AG04449 (cell line): ENCODE data around the gene LINC01488.

Experiments
- CTCF ChIA-PET: fragments of 350-600 bp; formaldehyde crosslinking; extraction: SDS; loops from one replicate; lab custom pipeline; 2021; ENCODE audit warnings: antibody characterized with exemption; lab: Yijun Ruan, JAX
- POLR2A ChIA-PET: fragments of 400-600, 350-600 bp; formaldehyde crosslinking; extraction: SDS; loops from one replicate; lab custom pipeline; 2020; ENCODE audit warnings: antibody characterized with exemption, inconsistent platforms; lab: Yijun Ruan, JAX
- DNase-seq: peaks from one replicate; pipeline ENCODE4 v3.0.0-alpha.2; 2010; ENCODE audit warnings: low read depth, low spot score
- H3K4me3 ChIP-seq: 2 replicates; pipeline ENCODE4 v1.5.1; 2011; ENCODE audit warnings: low read depth, mild to moderate bottlenecking, control low read depth, low read length
- TF ChIP-seq, protein P1 (sequence below): IDR thresholded peaks from one replicate; pipeline ENCODE4 v1.5.1; 2011; ENCODE audit warnings: mild to moderate bottlenecking, moderate library complexity, low read length, control low read depth, inconsistent platforms; ENCODE audit not compliant: insufficient read depth; ENCODE audit errors: missing control alignments

LINC01488 gene

GRCh38 chr11:69509846-69510390, 28.5 kb downstream of the LINC01488 start:
- DNase-seq, result no peak
- ChIA-PET POLR2A (no interaction called here), CTCF (no interaction called here)
- H3K4me3 ChIP-seq, result no peak overlapping the region
- TF ChIP-seq, protein P1, sequence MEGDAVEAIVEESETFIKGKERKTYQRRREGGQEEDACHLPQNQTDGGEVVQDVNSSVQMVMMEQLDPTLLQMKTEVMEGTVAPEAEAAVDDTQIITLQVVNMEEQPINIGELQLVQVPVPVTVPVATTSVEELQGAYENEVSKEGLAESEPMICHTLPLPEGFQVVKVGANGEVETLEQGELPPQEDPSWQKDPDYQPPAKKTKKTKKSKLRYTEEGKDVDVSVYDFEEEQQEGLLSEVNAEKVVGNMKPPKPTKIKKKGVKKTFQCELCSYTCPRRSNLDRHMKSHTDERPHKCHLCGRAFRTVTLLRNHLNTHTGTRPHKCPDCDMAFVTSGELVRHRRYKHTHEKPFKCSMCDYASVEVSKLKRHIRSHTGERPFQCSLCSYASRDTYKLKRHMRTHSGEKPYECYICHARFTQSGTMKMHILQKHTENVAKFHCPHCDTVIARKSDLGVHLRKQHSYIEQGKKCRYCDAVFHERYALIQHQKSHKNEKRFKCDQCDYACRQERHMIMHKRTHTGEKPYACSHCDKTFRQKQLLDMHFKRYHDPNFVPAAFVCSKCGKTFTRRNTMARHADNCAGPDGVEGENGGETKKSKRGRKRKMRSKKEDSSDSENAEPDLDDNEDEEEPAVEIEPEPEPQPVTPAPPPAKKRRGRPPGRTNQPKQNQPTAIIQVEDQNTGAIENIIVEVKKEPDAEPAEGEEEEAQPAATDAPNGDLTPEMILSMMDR, result no peak

GRCh38 chr11:69510471-69511357, 29.3 kb downstream of the LINC01488 start:
- CTCF ChIA-PET, result interaction anchor here (1.1 kb wide), 1 partner anchor 8 kb away, joined by 3 read pairs; no protein-coding TSS in a partner anchor
- POLR2A ChIA-PET, result no interaction called here
- DNase-seq, result peak; percentile 12
- no peak overlapping the region for H3K4me3 ChIP-seq
- TF ChIP-seq, protein P1, result no peak

- TF ChIP-seq, protein P1, result no peak
- DNase-seq, result no peak
- H3K4me3 ChIP-seq, result no peak overlapping the region
- CTCF ChIA-PET, result interaction anchor here (1.1 kb wide), 1 partner anchor 9 kb away, joined by 3 read pairs; no protein-coding TSS in a partner anchor
- POLR2A ChIA-PET, result no interaction called here
Observed at GRCh38 chr11:69511358-69512055, 30.0 kb downstream of the LINC01488 start.

GRCh38 chr11:69512136-69512535, 30.7 kb downstream of the LINC01488 start:
- no peak for DNase-seq
- no peak overlapping the region for H3K4me3 ChIP-seq
- ChIA-PET POLR2A (no interaction called here), CTCF (no interaction called here)
- TF ChIP-seq, protein P1, result no peak

DNA sequence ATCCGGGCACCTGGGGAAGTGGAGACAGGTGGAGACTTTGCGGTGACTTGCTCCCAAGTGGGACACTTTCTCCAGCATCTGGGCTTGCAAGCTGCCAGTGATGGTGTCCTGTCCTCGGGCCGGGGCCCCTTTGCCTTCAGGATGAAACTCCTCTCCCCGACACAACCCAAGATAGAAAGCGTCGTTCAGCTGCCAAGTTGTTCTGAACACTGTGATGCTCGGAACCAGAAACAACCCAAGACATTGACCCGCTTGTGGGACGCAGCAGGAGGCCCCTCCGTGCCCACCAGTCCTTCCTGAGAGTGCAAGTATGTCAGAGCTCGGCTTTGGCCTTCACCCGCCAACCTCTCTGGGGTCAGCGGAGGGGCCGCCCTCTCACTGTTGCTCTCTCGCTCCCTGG, 31.3 kb downstream of the LINC01488 start:
- POLR2A ChIA-PET, result no interaction called here
- TF ChIP-seq, protein P1, result no peak
- no peak overlapping the region for H3K4me3 ChIP-seq
- CTCF ChIA-PET, result no interaction called here
- no peak for DNase-seq

- no peak overlapping the region for H3K4me3 ChIP-seq
- no peak for DNase-seq
- CTCF ChIA-PET, result no interaction called here
- TF ChIP-seq, protein P1, result no peak
- POLR2A ChIA-PET, result no interaction called here
Observed at GRCh38 chr11:69513196-69513595, 31.7 kb downstream of the LINC01488 start.
